Upper lobe of right lung (tissue), 1 donor: ENCODE measurements around the gene CTNNBL1. TPM values are rescaled to one million over a fixed set of nuclear protein-coding genes. Genes with fewer than 3 reads are reported as not detected.
A peak's percentile ranks its signal among the peaks of the same experiment; 100 is the strongest.

ENCODE experiments used
- ATAC-seq: fragments of 200-7000 bp; cut with Tn5 transposase; one replicate; pipeline ENCODE4 v1.9.1; 2020; ENCODE audit warnings: mild to moderate bottlenecking, moderate library complexity
- DNase-seq: peaks from one replicate; pipeline ENCODE4 v3.0.0-alpha.2; 2020
- H3K27ac ChIP-seq: fragments of 200-600 bp; one replicate; pipeline ENCODE4 v1.8.0; 2022
- H3K27me3 ChIP-seq: fragments of 200-600 bp; one replicate; pipeline ENCODE4 v1.8.0; 2022; ENCODE audit warnings: mild to moderate bottlenecking
- H3K36me3 ChIP-seq: fragments of 200-600 bp; one replicate; pipeline ENCODE4 v1.8.0; 2022
- H3K4me1 ChIP-seq: fragments of 200-600 bp; one replicate; pipeline ENCODE4 v1.8.0; 2022
- H3K4me3 ChIP-seq: fragments of 200-600 bp; one replicate; pipeline ENCODE4 v1.8.0; 2022; ENCODE audit warnings: mild to moderate bottlenecking
- H3K9me3 ChIP-seq: fragments of 200-600 bp; one replicate; pipeline ENCODE4 v1.8.0; 2022
- intact Hi-C: fragments of 100-400 bp; cut with DNase I; formaldehyde crosslinking; loops from one replicate; pipeline ENCODE4 v1.11.0; 2022
- total RNA-seq: library from RNA; stranded (reverse); fragmentation: NEBNext Ultra II Directional; extraction: Animal tissue kit (Norgen Biotek cat#: 25700); gene quantifications from one replicate; pipeline ENCODE4 v1.2.1, GENCODE V29; 2021
- TF ChIP-seq, protein P1 (sequence below): fragments of 200-600 bp; IDR thresholded peaks from one replicate; pipeline ENCODE4 v1.8.0; 2022; ENCODE audit warnings: antibody characterized with exemption
- donor health status: DM: no; HTN: yes; CAD: no; lungs with severe emphysema.

Gene CTNNBL1
- total RNA-seq, 1 donor from 2014 or later, result 52.8 TPM

DNA sequence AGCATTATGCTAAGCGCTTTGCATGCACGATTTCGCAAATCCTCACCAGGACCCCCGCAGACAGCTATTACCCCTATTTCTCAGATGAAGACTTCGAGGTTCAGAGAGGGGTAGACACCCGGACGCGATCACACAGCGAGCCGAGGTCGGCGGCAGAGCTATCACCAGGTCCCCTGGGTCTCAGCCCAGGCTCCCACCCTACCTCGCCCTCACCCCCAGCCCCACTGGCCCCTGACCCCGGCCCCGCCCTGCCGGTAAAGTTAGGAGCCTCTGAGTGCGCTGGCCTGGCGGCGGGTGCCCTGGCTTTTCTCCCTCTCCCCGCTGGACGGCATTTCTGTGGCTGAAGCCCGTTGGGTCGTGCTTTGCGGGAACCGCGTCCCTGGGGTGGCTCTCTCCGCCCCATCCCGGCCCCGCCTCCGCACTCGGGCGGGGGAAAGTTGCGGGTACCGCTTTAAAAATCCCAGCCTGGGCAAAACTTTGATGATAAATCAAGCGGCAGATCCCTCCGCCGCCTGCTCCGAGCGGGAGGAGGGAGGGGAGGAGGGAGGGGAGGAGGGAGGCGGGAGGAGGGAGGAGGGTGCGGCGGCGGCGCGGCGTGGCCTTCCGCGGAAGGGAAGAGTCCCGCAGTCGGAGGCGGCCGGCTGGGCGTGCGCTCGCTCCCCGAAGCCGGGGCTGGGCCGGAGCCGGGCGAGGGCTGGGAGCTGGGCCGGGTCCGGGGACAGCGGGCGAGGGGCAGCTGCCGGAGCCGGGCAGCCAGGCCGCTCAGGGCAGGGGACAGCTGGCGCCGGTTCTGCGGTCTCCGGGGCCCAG lies 208.9 kb downstream of the CTNNBL1 start, which contains the start of gene VSTM2L:
TSS of gene VSTM2L (plus strand) at position 624 of the 810 bp plus-strand sequence. CDS start 224 bp downstream, outside the sequence.
- intact Hi-C loops, result no loop called here
- DNase-seq (peak; percentile 72), ATAC-seq (peak; percentile 61)
- Histone ChIP-seq H3K27ac (no peak within 1 kb of the TSS), H3K4me3 (peak within 1 kb of the TSS; percentile 42), H3K36me3 (no peaks in the 10 kb centered on the region), H3K27me3 (peaks cover 30% of the 10 kb centered on the region), H3K9me3 (no peaks in the 10 kb centered on the region), H3K4me1 (peaks cover 8% of the 10 kb centered on the region)
- TF ChIP-seq, protein P1, sequence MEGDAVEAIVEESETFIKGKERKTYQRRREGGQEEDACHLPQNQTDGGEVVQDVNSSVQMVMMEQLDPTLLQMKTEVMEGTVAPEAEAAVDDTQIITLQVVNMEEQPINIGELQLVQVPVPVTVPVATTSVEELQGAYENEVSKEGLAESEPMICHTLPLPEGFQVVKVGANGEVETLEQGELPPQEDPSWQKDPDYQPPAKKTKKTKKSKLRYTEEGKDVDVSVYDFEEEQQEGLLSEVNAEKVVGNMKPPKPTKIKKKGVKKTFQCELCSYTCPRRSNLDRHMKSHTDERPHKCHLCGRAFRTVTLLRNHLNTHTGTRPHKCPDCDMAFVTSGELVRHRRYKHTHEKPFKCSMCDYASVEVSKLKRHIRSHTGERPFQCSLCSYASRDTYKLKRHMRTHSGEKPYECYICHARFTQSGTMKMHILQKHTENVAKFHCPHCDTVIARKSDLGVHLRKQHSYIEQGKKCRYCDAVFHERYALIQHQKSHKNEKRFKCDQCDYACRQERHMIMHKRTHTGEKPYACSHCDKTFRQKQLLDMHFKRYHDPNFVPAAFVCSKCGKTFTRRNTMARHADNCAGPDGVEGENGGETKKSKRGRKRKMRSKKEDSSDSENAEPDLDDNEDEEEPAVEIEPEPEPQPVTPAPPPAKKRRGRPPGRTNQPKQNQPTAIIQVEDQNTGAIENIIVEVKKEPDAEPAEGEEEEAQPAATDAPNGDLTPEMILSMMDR, result no peak

DNA sequence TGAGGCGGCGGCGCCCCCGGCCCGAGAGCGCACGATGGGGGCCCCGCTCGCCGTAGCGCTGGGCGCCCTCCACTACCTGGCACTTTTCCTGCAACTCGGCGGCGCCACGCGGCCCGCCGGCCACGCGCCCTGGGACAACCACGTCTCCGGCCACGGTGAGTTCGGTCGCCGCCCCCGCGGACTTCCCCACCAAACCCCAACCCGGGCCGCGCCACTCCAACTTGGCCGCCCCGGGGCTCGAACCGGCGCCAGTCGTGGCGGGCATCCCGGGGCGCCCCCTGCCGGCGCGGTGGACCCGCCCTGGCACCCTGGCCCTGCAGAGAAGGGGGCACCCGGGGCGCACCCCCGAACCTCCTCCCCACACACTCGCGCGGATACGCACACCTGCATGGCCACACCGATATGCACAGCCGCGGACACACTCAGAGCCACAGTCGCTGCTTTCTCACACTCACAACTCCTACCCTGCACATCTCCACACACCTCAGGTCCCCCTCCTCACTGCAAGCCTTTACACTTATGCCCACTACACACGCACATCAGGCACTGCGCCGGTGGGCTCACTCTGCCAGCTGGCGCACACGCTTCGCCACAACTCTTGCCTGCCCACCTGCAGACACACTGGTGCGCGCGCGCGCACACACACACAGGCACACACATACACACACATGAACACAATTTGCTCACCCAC lies 209.6 kb downstream of the CTNNBL1 start:
- H3K9me3 ChIP-seq, result no peaks in the 10 kb centered on the region
- no peaks in the 10 kb centered on the region for H3K36me3 ChIP-seq
- H3K27ac ChIP-seq, result no peak overlapping the region
- TF ChIP-seq, protein P1, result peak; percentile 38
- ATAC-seq (peak; percentile 6), DNase-seq (no peak)
- H3K4me1 ChIP-seq, result peaks cover 8% of the 10 kb centered on the region
- H3K4me3 ChIP-seq, result peak overlapping the region; percentile 42
- intact Hi-C loops, result no loop called here
- peaks cover 30% of the 10 kb centered on the region for H3K27me3 ChIP-seq

DNA sequence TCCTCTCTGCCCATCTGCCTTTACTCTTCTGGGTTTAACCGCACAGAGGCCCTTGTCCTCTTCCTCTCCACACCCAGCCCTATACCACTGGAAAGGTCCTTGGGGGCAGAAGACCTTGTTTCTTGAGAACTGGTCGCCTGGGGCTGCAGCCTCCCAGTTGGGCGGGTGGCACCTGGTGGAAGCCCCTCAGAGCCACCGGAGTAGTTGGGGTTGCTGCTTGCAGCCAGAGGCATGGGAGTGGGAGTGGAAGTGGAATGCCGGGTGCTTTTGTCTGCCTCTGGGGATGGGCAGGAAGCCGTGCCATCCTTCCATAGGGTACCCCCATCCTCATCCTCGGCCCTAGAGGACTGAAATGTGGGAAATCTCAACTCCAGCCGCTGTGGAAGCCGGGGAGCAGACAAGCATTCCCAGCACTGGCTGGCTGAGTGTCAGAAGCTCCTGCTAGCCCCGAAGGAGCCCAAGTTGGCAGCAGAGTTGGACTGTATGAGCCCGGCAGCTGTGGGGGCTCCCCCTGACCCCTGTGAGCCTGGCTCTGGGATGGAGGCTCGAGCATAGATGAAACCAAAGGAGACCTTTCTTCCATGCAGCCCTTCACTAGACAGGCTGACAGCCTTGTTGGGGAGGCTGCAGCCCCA lies 210.3 kb downstream of the CTNNBL1 start:
- Histone ChIP-seq H3K27ac (no peak overlapping the region), H3K27me3 (peaks cover 30% of the 10 kb centered on the region), H3K4me1 (peaks cover 8% of the 10 kb centered on the region), H3K9me3 (no peaks in the 10 kb centered on the region), H3K4me3 (peak overlapping the region; percentile 42), H3K36me3 (no peaks in the 10 kb centered on the region)
- intact Hi-C loops, result no loop called here
- TF ChIP-seq, protein P1, result no peak
- no peak for DNase-seq
- ATAC-seq, result no peak

DNA sequence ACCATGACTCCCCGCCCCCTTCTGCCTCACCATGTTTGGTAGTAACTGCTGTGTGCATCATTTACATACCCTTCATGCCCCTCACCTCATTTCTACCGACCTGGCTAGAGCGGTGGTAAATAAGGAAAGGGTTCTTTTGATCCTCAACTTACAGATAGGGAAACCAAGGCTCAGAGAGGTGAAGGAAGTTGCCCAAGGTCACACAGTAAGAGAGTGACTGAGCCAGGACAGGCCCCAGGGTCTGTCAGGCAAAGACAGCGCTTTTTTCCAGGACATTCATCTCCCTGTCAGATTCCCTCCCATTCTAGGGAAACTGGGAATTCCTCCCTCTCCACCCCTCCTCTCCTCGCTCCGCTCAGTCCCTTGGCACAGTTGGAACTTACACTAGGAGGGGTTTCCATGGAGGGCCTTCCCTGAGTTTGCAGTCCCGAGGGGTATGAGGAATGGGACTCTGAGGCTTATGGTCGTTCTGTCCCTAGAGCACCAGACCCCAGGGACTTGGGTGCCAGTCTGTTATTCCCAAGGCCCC lies 211.1 kb downstream of the CTNNBL1 start:
- Histone ChIP-seq H3K27me3 (peaks cover 35% of the 10 kb centered on the region), H3K4me3 (no peak overlapping the region), H3K27ac (no peak overlapping the region), H3K4me1 (peaks cover 8% of the 10 kb centered on the region), H3K9me3 (no peaks in the 10 kb centered on the region), H3K36me3 (no peaks in the 10 kb centered on the region)
- DNase-seq (no peak), ATAC-seq (no peak)
- TF ChIP-seq, protein P1, result no peak
- intact Hi-C loops, result no loop called here
